A673 (cell line): ENCODE measurements around the gene GRIN3B. TPM values are rescaled to one million over a fixed set of nuclear protein-coding genes. Genes with fewer than 3 reads are reported as not detected.

Experiments used
- BruUV-seq: library from RNA; stranded (reverse); fragments of 400-500 nt; replicated peaks from 2 replicates; lab custom pipeline; 2021; lab: Mats Ljungman, UMichigan
- CTCF ChIA-PET: fragments of 300-600 bp; sonication (Branson Sonifier 250); formaldehyde crosslinking; loops from one replicate; lab custom pipeline; 2022; ENCODE audit warnings: antibody characterized with exemption; lab: Charles Lee
- POLR2A ChIA-PET: fragments of 300-600 bp; sonication (Branson Sonifier 250); formaldehyde crosslinking; loops from one replicate; lab custom pipeline; 2022; ENCODE audit warnings: antibody characterized with exemption; ENCODE audit not compliant: low non-redundant PET; lab: Charles Lee
- DNase-seq: peaks from one replicate; pipeline ENCODE4 v3.0.0-alpha.2; 2015; ENCODE audit warnings: low spot score
- H3K27ac ChIP-seq: fragments of 200-600 bp; sonication (generic); 2 replicates; pipeline ENCODE4 v1.5.1; 2016; ENCODE audit warnings: mixed run types, low read depth, mild to moderate bottlenecking, mixed read lengths, antibody characterized with exemption, low read length; ENCODE audit not compliant: poor library complexity, severe bottlenecking
- H3K27me3 ChIP-seq: fragments of 200-600 bp; sonication (generic); replicated peaks from 2 replicates; pipeline ENCODE4 v1.6.1; 2017; ENCODE audit warnings: mixed run types, low read depth, mild to moderate bottlenecking, mixed read lengths, antibody characterized with exemption, low read length; ENCODE audit not compliant: insufficient read depth, poor library complexity
- H3K36me3 ChIP-seq: fragments of 200-600 bp; sonication (generic); 2 replicates; pipeline ENCODE4 v1.6.1; 2016; ENCODE audit warnings: mixed run types, mild to moderate bottlenecking, mixed read lengths, antibody characterized with exemption, low read length; ENCODE audit not compliant: insufficient read depth, poor library complexity, severe bottlenecking
- H3K4me1 ChIP-seq: fragments of 200-600 bp; sonication (generic); 2 replicates; pipeline ENCODE4 v1.6.1; 2017; ENCODE audit warnings: mixed run types, mild to moderate bottlenecking, mixed read lengths, antibody characterized with exemption, low read length; ENCODE audit not compliant: insufficient read depth, poor library complexity, severe bottlenecking
- H3K4me3 ChIP-seq: fragments of 200-600 bp; sonication (generic); 2 replicates; pipeline ENCODE4 v1.5.1; 2016; ENCODE audit warnings: low read depth, mixed run types, mild to moderate bottlenecking, mixed read lengths, low read length; ENCODE audit not compliant: poor library complexity, severe bottlenecking
- H3K9me3 ChIP-seq: fragments of 200-600 bp; sonication (generic); 2 replicates; pipeline ENCODE4 v1.6.1; 2016; ENCODE audit warnings: mixed run types, low read depth, mild to moderate bottlenecking, mixed read lengths, antibody characterized with exemption, low read length; ENCODE audit not compliant: poor library complexity, severe bottlenecking
- EZH2 ChIP-seq: fragments of 200-600 bp; sonication (generic); IDR thresholded peaks from 2 replicates; pipeline ENCODE4 v1.6.1; 2017; ENCODE audit warnings: borderline replicate concordance, low read depth, mild to moderate bottlenecking, mixed read lengths, antibody characterized with exemption, low read length; ENCODE audit not compliant: poor library complexity, severe bottlenecking
- intact Hi-C: fragments of 100-400 bp; cut with micrococcal nuclease; formaldehyde crosslinking; loops from one replicate; pipeline ENCODE4 v1.10.0; 2022; ENCODE audit not compliant: unreplicated experiment
- total RNA-seq: library from RNA; stranded (reverse); gene quantifications from 2 replicates; pipeline ENCODE4 v1.2.3, GENCODE V29; 2021
- TF ChIP-seq, protein P1 (sequence below): fragments of 300-800, 200-600 bp; sonication (generic); conservative IDR thresholded peaks from 2 replicates; pipeline ENCODE4 v1.5.1; 2017; ENCODE audit warnings: low read depth, mild to moderate bottlenecking, antibody characterized with exemption, low read length, moderate library complexity, mixed read lengths

Gene GRIN3B
- total RNA-seq, 1 experiment from 2014 or later: not detected

GRCh38 chr19:973726-974563, 26.3 kb upstream of the GRIN3B start:
- TF ChIP-seq EZH2: no peak
- TF ChIP-seq, protein P1, sequence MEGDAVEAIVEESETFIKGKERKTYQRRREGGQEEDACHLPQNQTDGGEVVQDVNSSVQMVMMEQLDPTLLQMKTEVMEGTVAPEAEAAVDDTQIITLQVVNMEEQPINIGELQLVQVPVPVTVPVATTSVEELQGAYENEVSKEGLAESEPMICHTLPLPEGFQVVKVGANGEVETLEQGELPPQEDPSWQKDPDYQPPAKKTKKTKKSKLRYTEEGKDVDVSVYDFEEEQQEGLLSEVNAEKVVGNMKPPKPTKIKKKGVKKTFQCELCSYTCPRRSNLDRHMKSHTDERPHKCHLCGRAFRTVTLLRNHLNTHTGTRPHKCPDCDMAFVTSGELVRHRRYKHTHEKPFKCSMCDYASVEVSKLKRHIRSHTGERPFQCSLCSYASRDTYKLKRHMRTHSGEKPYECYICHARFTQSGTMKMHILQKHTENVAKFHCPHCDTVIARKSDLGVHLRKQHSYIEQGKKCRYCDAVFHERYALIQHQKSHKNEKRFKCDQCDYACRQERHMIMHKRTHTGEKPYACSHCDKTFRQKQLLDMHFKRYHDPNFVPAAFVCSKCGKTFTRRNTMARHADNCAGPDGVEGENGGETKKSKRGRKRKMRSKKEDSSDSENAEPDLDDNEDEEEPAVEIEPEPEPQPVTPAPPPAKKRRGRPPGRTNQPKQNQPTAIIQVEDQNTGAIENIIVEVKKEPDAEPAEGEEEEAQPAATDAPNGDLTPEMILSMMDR: no peak
- no TSS peak for BruUV-seq
- intact Hi-C loops: no loop called here
- POLR2A ChIA-PET: no interaction called here
- no peaks in the 10 kb centered on the region for H3K4me1 ChIP-seq
- H3K36me3 ChIP-seq: peaks cover 20% of the 10 kb centered on the region
- H3K9me3 ChIP-seq: peaks cover 8% of the 10 kb centered on the region
- H3K27ac ChIP-seq: no peak overlapping the region
- H3K4me3 ChIP-seq: no peak overlapping the region
- DNase-seq: no peak
- CTCF ChIA-PET: no interaction called here
- H3K27me3 ChIP-seq: no peaks in the 10 kb centered on the region

DNA sequence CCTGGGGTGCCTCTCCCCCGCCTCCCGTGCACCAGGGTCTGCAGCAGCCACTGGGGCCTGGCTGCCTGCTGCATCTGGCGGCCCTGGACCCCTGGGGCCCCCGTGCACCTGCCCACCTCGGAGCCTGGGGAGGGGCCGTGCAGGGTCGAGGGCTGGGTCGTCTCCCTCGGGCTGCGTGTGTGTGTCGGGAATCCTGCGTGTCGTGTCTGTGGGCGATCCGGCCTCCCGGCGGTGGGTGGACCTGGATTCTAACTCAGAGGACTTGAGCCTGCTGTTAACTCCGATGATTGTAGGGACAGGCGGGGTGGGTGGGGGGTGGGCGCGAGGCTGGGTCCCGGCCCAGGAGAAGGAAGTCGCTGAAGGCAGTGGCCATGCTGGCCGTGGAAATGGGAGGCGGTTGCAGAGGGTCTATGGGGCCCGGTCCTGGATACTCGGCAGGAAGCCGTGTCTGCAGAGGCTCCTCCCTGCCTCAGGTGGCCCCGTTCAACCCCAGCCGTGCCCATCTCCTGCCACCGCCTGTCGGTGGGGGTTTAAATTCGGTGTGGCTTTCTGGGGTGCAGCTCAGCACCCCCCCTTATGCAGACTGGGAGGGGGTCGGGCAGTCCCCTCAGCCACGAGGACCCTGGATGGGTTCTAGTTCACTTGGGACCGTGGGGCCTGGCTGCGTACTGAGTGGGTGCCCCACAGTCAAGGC, 25.5 kb upstream of the GRIN3B start:
- no peak for TF ChIP-seq EZH2
- TF ChIP-seq, protein P1: no peak
- POLR2A ChIA-PET: no interaction called here
- H3K27ac ChIP-seq: no peak overlapping the region

DNA sequence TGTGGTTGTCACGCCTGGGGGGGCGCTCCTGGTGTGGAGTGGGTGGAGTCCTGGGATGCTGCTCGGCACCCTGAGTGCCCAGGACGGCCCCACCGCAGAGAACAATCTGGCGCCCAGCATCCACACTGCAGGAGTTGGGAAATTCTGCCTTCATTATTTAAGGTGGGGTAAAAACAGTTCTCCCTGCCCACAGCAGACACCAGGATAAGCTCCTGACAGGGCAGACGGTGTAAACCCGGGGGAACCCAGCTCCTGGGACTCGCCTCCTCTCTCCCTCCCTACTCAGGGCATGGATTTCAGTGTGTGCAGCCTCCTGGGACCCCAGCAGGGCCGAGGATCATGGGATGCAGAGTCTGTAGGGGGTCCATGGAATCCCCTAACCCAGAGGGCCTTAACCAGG, 23.7 kb upstream of the GRIN3B start:
- no peak for DNase-seq
- no peak overlapping the region for H3K4me3 ChIP-seq
- H3K36me3 ChIP-seq: peaks cover 4% of the 10 kb centered on the region
- no peak for TF ChIP-seq EZH2
- TF ChIP-seq, protein P1: no peak
- ChIA-PET CTCF (no interaction called here), POLR2A (no interaction called here)
- H3K27me3 ChIP-seq: no peaks in the 10 kb centered on the region
- H3K9me3 ChIP-seq: no peaks in the 10 kb centered on the region
- H3K4me1 ChIP-seq: no peaks in the 10 kb centered on the region
- no peak overlapping the region for H3K27ac ChIP-seq
- intact Hi-C loops: no loop called here
- BruUV-seq: no TSS peak

More for the DNA sequence above, 25.5 kb upstream of the GRIN3B start:
- no peaks in the 10 kb centered on the region for H3K27me3 ChIP-seq
- no TSS peak for BruUV-seq
- no peak overlapping the region for H3K4me3 ChIP-seq
- DNase-seq: no peak
- CTCF ChIA-PET: no interaction called here
- H3K9me3 ChIP-seq: peaks cover 8% of the 10 kb centered on the region
- H3K4me1 ChIP-seq: no peaks in the 10 kb centered on the region
- H3K36me3 ChIP-seq: peaks cover 20% of the 10 kb centered on the region
- intact Hi-C loops: no loop called here
